Measurements from ENCODE around the gene S100A16. TPM values are rescaled to one million over a fixed set of nuclear protein-coding genes. Genes with fewer than 3 reads are reported as not detected.
A peak's percentile ranks its signal among the peaks of the same experiment; 100 is the strongest.

The S100A16 gene
- total and polyA plus RNA-seq, 12 donors: 26.2 to 128 (median 76.2) TPM

GRCh38 chr1:153609585-153609907 is 3.4 kb downstream of the S100A16 start:
- H3K27ac ChIP-seq: peak overlapping the region; percentile 20 to 93 (median 39)
- no peak for TF ChIP-seq POLR2A (IDR thresholded peaks at IDR 0.05)
- TF ChIP-seq CTCF (IDR thresholded peaks at IDR 0.05): no peak
- peaks cover 0 to 12% of the 10 kb centered on the region in 2 donors for H3K36me3 ChIP-seq (replicated peaks in 1 of 2)
- H3K4me1 ChIP-seq (replicated peaks in 1 of 2): peaks cover 0 to 27% of the 10 kb centered on the region in 2 donors
- intact Hi-C loops (cut with DNase I): no loop called here
- no peak overlapping the region for H3K4me3 ChIP-seq
- no peak for DNase-seq
- no peaks in the 10 kb centered on the region for H3K9me3 ChIP-seq (replicated peaks in 1 of 3)
- H3K27me3 ChIP-seq: no peaks in the 10 kb centered on the region
- WGBS, 4 donors: 62 to 72% (median 66%) methylated on average over 6 of the region's 6 CpGs

- Histone ChIP-seq H3K4me3 (peak overlapping the region in 1 of 4 donors; percentile 36), H3K27ac (peak overlapping the region; percentile 20 to 93 (median 58)), H3K27me3 (no peaks in the 10 kb centered on the region), H3K4me1 (replicated peaks in 1 of 2) (peaks cover 0 to 27% of the 10 kb centered on the region in 2 donors), H3K36me3 (replicated peaks in 1 of 2) (peaks cover 0 to 12% of the 10 kb centered on the region in 2 donors), H3K9me3 (replicated peaks in 1 of 3) (no peaks in the 10 kb centered on the region)
- intact Hi-C loops (cut with DNase I): no loop called here
- 57 to 70% (median 62%) methylated on average over 15 to 19 of the region's 19 CpGs for WGBS, 4 donors
- peak; percentile 63 to 86 (median 71) for DNase-seq
- TF ChIP-seq CTCF (IDR thresholded peaks at IDR 0.05): no peak
- peak in 1 of 2 donors; percentile 25 for TF ChIP-seq POLR2A (IDR thresholded peaks at IDR 0.05)
Measured at GRCh38 chr1:153608742-153609584, 4.0 kb downstream of the S100A16 start.

DNA sequence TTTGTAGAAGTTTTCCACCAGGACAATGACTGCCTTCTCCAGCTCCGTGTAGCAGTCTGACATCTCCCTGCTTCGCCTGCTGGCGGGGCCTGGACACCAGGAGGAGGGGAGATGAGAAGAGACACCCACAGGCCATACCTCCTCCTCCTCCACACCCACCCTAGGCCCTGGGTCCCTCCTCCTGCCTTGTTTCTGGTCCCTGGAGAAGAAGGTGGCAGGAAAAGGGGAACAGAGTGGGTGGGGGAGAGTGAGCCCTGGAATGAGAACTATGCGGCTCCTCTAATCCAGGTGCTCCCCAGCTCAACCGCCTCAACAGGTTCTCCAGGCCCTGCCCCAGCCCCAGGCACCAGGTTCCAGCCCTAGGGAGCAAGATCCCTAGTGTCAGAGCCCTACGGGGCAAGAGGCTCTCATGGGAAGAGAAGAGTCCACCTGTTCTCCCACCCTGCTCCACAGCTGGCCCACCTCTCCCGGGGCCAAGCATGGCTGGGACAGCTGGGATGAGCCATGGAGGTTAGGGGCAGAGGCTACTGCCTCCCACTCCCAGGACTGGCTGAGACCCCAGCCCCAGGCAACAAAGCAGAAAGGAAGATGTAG is 4.8 kb downstream of the S100A16 start:
- Histone ChIP-seq H3K9me3 (replicated peaks in 1 of 3) (no peaks in the 10 kb centered on the region), H3K27me3 (no peaks in the 10 kb centered on the region), H3K4me3 (peak overlapping the region in 1 of 4 donors; percentile 36), H3K4me1 (replicated peaks in 1 of 2) (peaks cover 0 to 27% of the 10 kb centered on the region in 2 donors), H3K27ac (peak overlapping the region in 3 of 5 donors; percentile 58 to 93 (median 87)), H3K36me3 (replicated peaks in 1 of 2) (peaks cover 0 to 12% of the 10 kb centered on the region in 2 donors)
- intact Hi-C loops (cut with DNase I): no loop called here
- no peak for DNase-seq
- TF ChIP-seq CTCF (IDR thresholded peaks at IDR 0.05) (no peak), POLR2A (IDR thresholded peaks at IDR 0.05) (no peak)
- WGBS, 4 donors: 77 to 87% (median 84%) methylated on average over 5 to 7 of the region's 7 CpGs

- H3K27ac ChIP-seq: no peak overlapping the region
- no peak overlapping the region for H3K4me3 ChIP-seq
- H3K4me1 ChIP-seq (replicated peaks in 1 of 2): peaks cover 0 to 27% of the 10 kb centered on the region in 2 donors
Measured at GRCh38 chr1:153607381-153607780, 5.6 kb downstream of the S100A16 start.

More at GRCh38 chr1:153607381-153607780, 5.6 kb downstream of the S100A16 start:
- H3K36me3 ChIP-seq (replicated peaks in 1 of 2): peaks cover 0 to 12% of the 10 kb centered on the region in 2 donors
- WGBS, 4 donors: 70 to 94% (median 90%) methylated on average over 6 to 8 of the region's 8 CpGs
- DNase-seq: no peak
- no peak for TF ChIP-seq POLR2A (IDR thresholded peaks at IDR 0.05)
- TF ChIP-seq CTCF (IDR thresholded peaks at IDR 0.05): no peak
- intact Hi-C loops (cut with DNase I): no loop called here
- no peaks in the 10 kb centered on the region for H3K9me3 ChIP-seq (replicated peaks in 1 of 3)
- no peaks in the 10 kb centered on the region for H3K27me3 ChIP-seq
